Endodermal cell (in vitro differentiated cells): ENCODE data around the gene MAL. TPM values are rescaled to one million over a fixed set of nuclear protein-coding genes. Genes with fewer than 3 reads are reported as not detected.

ENCODE experiments used
- DNase-seq: peaks from one replicate; pipeline ENCODE4 v3.0.0-alpha.2; 2017
- H3K27ac ChIP-seq: 2 replicates; pipeline ENCODE4 v1.5.1; 2013; ENCODE audit warnings: mild to moderate bottlenecking, low read depth, low read length, moderate library complexity
- H3K27me3 ChIP-seq: 2 replicates; pipeline ENCODE4 v1.6.1; 2013; ENCODE audit warnings: mild to moderate bottlenecking, low read length, moderate library complexity; ENCODE audit not compliant: insufficient read depth, control insufficient read depth, poor library complexity, severe bottlenecking
- H3K36me3 ChIP-seq: 2 replicates; pipeline ENCODE4 v1.7.0; 2013; ENCODE audit warnings: mild to moderate bottlenecking, low read length, moderate library complexity; ENCODE audit not compliant: control insufficient read depth, insufficient read depth
- H3K4me1 ChIP-seq: one replicate; pipeline ENCODE4 v1.7.0; 2013; ENCODE audit warnings: low read length; ENCODE audit not compliant: control insufficient read depth, insufficient read depth
- H3K4me3 ChIP-seq: 2 replicates; pipeline ENCODE4 v1.5.1; 2013; ENCODE audit warnings: mild to moderate bottlenecking, low read length, moderate library complexity
- H3K9ac ChIP-seq: 2 replicates; pipeline ENCODE4 v1.6.1; 2013; ENCODE audit warnings: mild to moderate bottlenecking, low read length, moderate library complexity; ENCODE audit not compliant: poor library complexity, severe bottlenecking; ENCODE audit errors: extremely low read depth
- H3K9me3 ChIP-seq: 2 replicates; pipeline ENCODE4 v1.6.1; 2013; ENCODE audit warnings: mild to moderate bottlenecking, low read length, moderate library complexity; ENCODE audit not compliant: control insufficient read depth
- H3K27ac Mint-ChIP-seq: 2 replicates; pipeline ENCODE4 v1.8.0; 2020; ENCODE audit warnings: mixed read lengths
- H3K27me3 Mint-ChIP-seq: 2 replicates; pipeline ENCODE4 v1.8.0; 2021; ENCODE audit warnings: mild to moderate bottlenecking, mixed read lengths; ENCODE audit not compliant: insufficient read depth
- H3K36me3 Mint-ChIP-seq: 2 replicates; pipeline ENCODE4 v1.8.0; 2020; ENCODE audit warnings: low read depth, mixed read lengths
- H3K4me1 Mint-ChIP-seq: 2 replicates; pipeline ENCODE4 v1.8.0; 2020; ENCODE audit warnings: mixed read lengths
- H3K4me3 Mint-ChIP-seq: 2 replicates; pipeline ENCODE4 v1.8.0; 2020; ENCODE audit warnings: mild to moderate bottlenecking, moderate library complexity, mixed read lengths
- H3K9me3 Mint-ChIP-seq: 2 replicates; pipeline ENCODE4 v1.8.0; 2020; ENCODE audit warnings: mild to moderate bottlenecking, mixed read lengths
- WGBS, 2 experiments: methylation state at CpG; one replicate each; pipeline versions ENCODE4 v1.1.5 to v1.1.7; 2013; ENCODE audit warnings: missing lambda C conversion rate in 2 of 2, mixed read lengths in 1 of 2; ENCODE audit not compliant: insufficient coverage in 1 of 2, insufficient read length in 1 of 2; 5-methylcytosine and 5-hydroxymethylcytosine counted together
- total RNA-seq, 2 donors: library from RNA; stranded (reverse); fragmentation: NEBNext Ultra II Directional in 1 of 2; extraction: Animal tissue kit (Norgen Biotek cat#: 25700) in 1 of 2; gene quantifications; 2 replicates in 1 of 2; 3 replicates in 1 of 2; pipeline ENCODE4 v1.2.1, GENCODE V29; 2021
- TF ChIP-seq, protein P1 (sequence below): fragments of 200-600 bp; sonication (generic); conservative IDR thresholded peaks from 2 replicates; pipeline ENCODE4 v1.5.0; 2021; ENCODE audit warnings: antibody characterized with exemption, mild to moderate bottlenecking

MAL gene
- total RNA-seq, 2 donors from 2014 or later: not detected

DNA sequence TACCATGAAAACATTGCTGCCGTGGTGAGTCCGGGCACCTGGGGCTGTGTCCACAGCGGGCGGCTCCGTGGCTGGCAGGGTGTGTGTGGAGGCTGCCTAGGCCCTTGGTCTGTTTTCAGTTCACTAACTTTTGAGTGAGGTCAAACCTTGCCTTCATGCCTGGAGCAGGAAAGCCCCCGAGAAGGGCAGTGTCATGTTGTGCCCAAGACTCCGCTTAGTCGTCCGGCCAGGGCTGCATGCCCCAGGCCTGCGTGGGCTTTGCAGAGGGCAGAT, 24.1 kb downstream of the MAL start:
- Histone ChIP-seq H3K4me3 (no peak overlapping the region), H3K27me3 (peaks cover 6% of the 10 kb centered on the region), H3K9ac (no peak overlapping the region), H3K36me3 (no peaks in the 10 kb centered on the region), H3K9me3 (no peaks in the 10 kb centered on the region), H3K27ac (no peak overlapping the region), H3K4me1 (no peaks in the 10 kb centered on the region)
- H3K4me1 Mint-ChIP-seq: peaks cover 2% of the 10 kb centered on the region
- no peaks in the 10 kb centered on the region for H3K36me3 Mint-ChIP-seq
- no peak for DNase-seq
- peaks cover 11% of the 10 kb centered on the region for H3K27me3 Mint-ChIP-seq
- H3K4me3 Mint-ChIP-seq: no peak overlapping the region
- H3K27ac Mint-ChIP-seq: no peak overlapping the region
- 93 to 100% methylated on average over 3 to 10 of the region's 10 CpGs for WGBS, 2 experiments
- no peaks in the 10 kb centered on the region for H3K9me3 Mint-ChIP-seq
- TF ChIP-seq, protein P1, sequence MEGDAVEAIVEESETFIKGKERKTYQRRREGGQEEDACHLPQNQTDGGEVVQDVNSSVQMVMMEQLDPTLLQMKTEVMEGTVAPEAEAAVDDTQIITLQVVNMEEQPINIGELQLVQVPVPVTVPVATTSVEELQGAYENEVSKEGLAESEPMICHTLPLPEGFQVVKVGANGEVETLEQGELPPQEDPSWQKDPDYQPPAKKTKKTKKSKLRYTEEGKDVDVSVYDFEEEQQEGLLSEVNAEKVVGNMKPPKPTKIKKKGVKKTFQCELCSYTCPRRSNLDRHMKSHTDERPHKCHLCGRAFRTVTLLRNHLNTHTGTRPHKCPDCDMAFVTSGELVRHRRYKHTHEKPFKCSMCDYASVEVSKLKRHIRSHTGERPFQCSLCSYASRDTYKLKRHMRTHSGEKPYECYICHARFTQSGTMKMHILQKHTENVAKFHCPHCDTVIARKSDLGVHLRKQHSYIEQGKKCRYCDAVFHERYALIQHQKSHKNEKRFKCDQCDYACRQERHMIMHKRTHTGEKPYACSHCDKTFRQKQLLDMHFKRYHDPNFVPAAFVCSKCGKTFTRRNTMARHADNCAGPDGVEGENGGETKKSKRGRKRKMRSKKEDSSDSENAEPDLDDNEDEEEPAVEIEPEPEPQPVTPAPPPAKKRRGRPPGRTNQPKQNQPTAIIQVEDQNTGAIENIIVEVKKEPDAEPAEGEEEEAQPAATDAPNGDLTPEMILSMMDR: no peak

DNA sequence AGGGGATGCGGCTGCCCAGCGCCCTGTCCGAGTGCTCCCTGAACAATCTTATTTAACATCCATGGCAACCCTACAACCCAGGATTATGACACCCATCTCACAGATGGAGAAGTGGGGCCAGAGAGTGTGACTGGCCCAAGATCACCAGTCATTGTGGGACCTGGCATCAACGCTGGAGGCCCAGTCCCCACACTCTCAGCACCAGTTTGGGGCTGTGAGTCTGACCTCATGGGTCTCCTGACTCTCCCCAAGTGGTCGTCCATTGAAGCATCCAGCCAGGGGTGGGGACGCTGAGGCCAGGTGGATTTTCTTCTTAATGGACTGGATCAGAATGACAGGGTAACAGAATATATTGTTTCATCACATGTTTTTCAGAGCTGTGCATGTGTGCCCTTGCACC, 24.5 kb downstream of the MAL start:
- DNase-seq: no peak
- Mint-ChIP-seq H3K9me3 (no peaks in the 10 kb centered on the region), H3K4me3 (no peak overlapping the region), H3K4me1 (peaks cover 2% of the 10 kb centered on the region), H3K36me3 (no peaks in the 10 kb centered on the region), H3K27ac (no peak overlapping the region), H3K27me3 (peaks cover 12% of the 10 kb centered on the region)
- Histone ChIP-seq H3K9ac (no peak overlapping the region), H3K4me1 (no peaks in the 10 kb centered on the region), H3K4me3 (no peak overlapping the region), H3K27me3 (peaks cover 6% of the 10 kb centered on the region), H3K27ac (no peak overlapping the region), H3K9me3 (no peaks in the 10 kb centered on the region), H3K36me3 (no peaks in the 10 kb centered on the region)
- TF ChIP-seq, protein P1: no peak
- WGBS, 2 experiments: 91 to 92% methylated on average over 2 to 6 of the region's 6 CpGs

DNA sequence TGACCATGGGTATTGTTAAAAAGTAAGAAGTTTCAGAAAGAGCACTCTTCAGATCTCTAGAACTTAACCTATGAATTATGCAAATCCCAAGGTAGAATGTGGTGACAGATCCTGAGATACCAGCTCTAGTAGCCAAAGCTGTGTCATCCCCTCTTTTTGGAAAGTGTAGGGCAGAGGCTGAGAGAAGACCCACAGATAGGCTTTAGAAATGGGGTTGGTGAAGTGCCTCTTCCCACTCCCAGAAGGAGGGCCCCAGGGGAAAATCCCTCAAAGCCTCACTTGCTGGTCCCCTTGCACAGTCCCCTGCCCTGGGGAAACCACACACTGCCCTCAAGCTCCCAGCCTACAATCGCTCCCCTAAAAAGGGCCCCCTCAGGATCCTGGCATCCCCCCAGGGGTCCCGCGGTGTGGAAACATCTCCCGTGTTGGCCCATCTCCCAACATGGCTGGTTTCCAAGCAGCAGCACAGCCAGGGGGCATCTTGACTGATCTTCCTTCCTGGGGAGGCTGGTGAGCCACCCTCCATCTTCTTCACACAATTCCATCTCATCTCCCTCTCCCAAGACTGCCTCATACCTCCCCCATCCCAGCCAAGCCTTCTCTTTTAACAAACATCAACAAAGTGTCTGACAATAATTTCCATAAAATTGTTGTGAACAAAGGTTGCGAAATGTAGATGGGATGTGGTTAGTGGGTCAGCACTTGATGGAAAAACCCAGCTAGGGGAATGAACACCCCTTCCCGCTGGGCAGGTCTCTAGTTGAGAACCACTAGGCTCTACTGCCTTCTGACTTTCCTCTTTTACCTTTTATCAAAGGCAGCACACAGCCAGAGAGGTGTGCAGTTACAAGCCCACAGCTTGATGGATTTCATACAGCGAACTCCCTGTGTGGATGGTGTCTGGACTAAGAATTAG, 25.1 kb downstream of the MAL start:
- Mint-ChIP-seq H3K27me3 (peaks cover 13% of the 10 kb centered on the region), H3K27ac (no peak overlapping the region), H3K4me3 (no peak overlapping the region), H3K36me3 (no peaks in the 10 kb centered on the region), H3K9me3 (no peaks in the 10 kb centered on the region), H3K4me1 (peaks cover 2% of the 10 kb centered on the region)
- TF ChIP-seq, protein P1: no peak
- H3K9me3 ChIP-seq: no peaks in the 10 kb centered on the region
- 87 to 91% methylated on average over 4 to 7 of the region's 7 CpGs for WGBS, 2 experiments
- H3K27ac ChIP-seq: no peak overlapping the region
- DNase-seq: no peak
- H3K9ac ChIP-seq: no peak overlapping the region
- H3K4me1 ChIP-seq: no peaks in the 10 kb centered on the region
- no peak overlapping the region for H3K4me3 ChIP-seq
- H3K36me3 ChIP-seq: no peaks in the 10 kb centered on the region
- H3K27me3 ChIP-seq: peaks cover 6% of the 10 kb centered on the region
